SK-N-SH treated with all-trans-retinoic acid at 6 μM for 48 hours (cell line): ENCODE measurements around the gene SNAP25.

Source experiments
- ARNTL ChIP-seq: fragments of 450-650 bp; formaldehyde crosslinking; IDR thresholded peaks from 2 replicates; pipeline ENCODE4 v1.5.0; 2020; ENCODE audit warnings: low read depth, mild to moderate bottlenecking, moderate library complexity, borderline replicate concordance
- CREB5 ChIP-seq: fragments of 250-450 bp; sonication (Bioruptor Pico); IDR thresholded peaks from 2 replicates; pipeline ENCODE4 v1.5.1; 2020; ENCODE audit warnings: low read depth, mild to moderate bottlenecking, moderate library complexity
- OSR1 ChIP-seq: fragments of 250-450 bp; sonication (Bioruptor Pico); IDR thresholded peaks from 2 replicates; pipeline ENCODE4 v1.8.0; 2022; ENCODE audit warnings: moderate library complexity, mild to moderate bottlenecking, inconsistent platforms
- POU6F1 ChIP-seq: fragments of 250-450 bp; sonication (Bioruptor Pico); IDR thresholded peaks from 2 replicates; pipeline ENCODE4 v1.8.0; 2021; ENCODE audit warnings: low read depth, mild to moderate bottlenecking, moderate library complexity, borderline replicate concordance
- PPARA ChIP-seq: fragments of 250-450 bp; sonication (Bioruptor Pico); IDR thresholded peaks from 2 replicates; pipeline ENCODE4 v1.5.0; 2020; ENCODE audit warnings: mild to moderate bottlenecking, borderline replicate concordance
- RARB ChIP-seq: fragments of 250-450 bp; sonication (Bioruptor Pico); IDR thresholded peaks from 2 replicates; pipeline ENCODE4 v1.8.0; 2021; ENCODE audit warnings: mild to moderate bottlenecking, moderate library complexity
- SNAI2 ChIP-seq: fragments of 250-450 bp; sonication (Bioruptor Pico); IDR thresholded peaks from 2 replicates; pipeline ENCODE4 v1.5.0; 2020; ENCODE audit warnings: mild to moderate bottlenecking, moderate library complexity
- TOX ChIP-seq: fragments of 250-450 bp; sonication (Bioruptor Pico); IDR thresholded peaks from 2 replicates; pipeline ENCODE4 v1.8.0; 2021; ENCODE audit warnings: mild to moderate bottlenecking, moderate library complexity, borderline replicate concordance
- ZNF565 ChIP-seq: fragments of 450-650 bp; formaldehyde crosslinking; conservative IDR thresholded peaks from 2 replicates; pipeline ENCODE4 v1.5.0; 2020; ENCODE audit warnings: low read depth, mild to moderate bottlenecking, moderate library complexity
- ZNF8 ChIP-seq: fragments of 450-650 bp; formaldehyde crosslinking; IDR thresholded peaks from 2 replicates; pipeline ENCODE4 v1.5.0; 2020; ENCODE audit warnings: mild to moderate bottlenecking, moderate library complexity

- no peak for TF ChIP-seq OSR1
- TF ChIP-seq SNAI2 (CRISPR knock-in tag): no peak
- TF ChIP-seq ZNF8: no peak
- TF ChIP-seq ARNTL (CRISPR knock-in tag): no peak
- TF ChIP-seq PPARA: no peak
- TF ChIP-seq TOX: no peak
- no peak for TF ChIP-seq RARB (CRISPR knock-in tag)
- TF ChIP-seq CREB5 (CRISPR knock-in tag): no peak
- TF ChIP-seq POU6F1 (CRISPR knock-in tag): no peak
- no peak for TF ChIP-seq ZNF565 (CRISPR knock-in tag)
Measured at GRCh38 chr20:10318291-10319024, 99.8 kb downstream of the SNAP25 start.
